Osteocyte (in vitro differentiated cells): ENCODE data around the gene FANCG. TPM values are rescaled to one million over a fixed set of nuclear protein-coding genes. Genes with fewer than 3 reads are reported as not detected.

ENCODE experiments used
- DNase-seq: peaks from one replicate; pipeline ENCODE4 v3.0.0; 2021; ENCODE audit warnings: mixed read lengths; ENCODE audit not compliant: unreplicated experiment; ENCODE audit errors: extremely low spot score
- H3K27ac Mint-ChIP-seq: one replicate; pipeline ENCODE4 v1.8.0; 2021; ENCODE audit warnings: mild to moderate bottlenecking, mixed read lengths; ENCODE audit not compliant: unreplicated experiment
- H3K27me3 Mint-ChIP-seq: one replicate; pipeline ENCODE4 v1.8.0; 2021; ENCODE audit warnings: mixed read lengths; ENCODE audit not compliant: unreplicated experiment
- H3K36me3 Mint-ChIP-seq: one replicate; pipeline ENCODE4 v1.8.0; 2021; ENCODE audit warnings: mixed read lengths; ENCODE audit not compliant: unreplicated experiment
- H3K4me1 Mint-ChIP-seq: one replicate; pipeline ENCODE4 v1.8.0; 2021; ENCODE audit warnings: mixed read lengths; ENCODE audit not compliant: unreplicated experiment
- H3K4me3 Mint-ChIP-seq: one replicate; pipeline ENCODE4 v1.8.0; 2021; ENCODE audit warnings: mild to moderate bottlenecking, moderate library complexity, mixed read lengths; ENCODE audit not compliant: unreplicated experiment
- H3K9me3 Mint-ChIP-seq: one replicate; pipeline ENCODE4 v1.8.0; 2021; ENCODE audit warnings: mixed read lengths; ENCODE audit not compliant: unreplicated experiment
- CTCF ChIP-seq: fragments of 200-600 bp; sonication (generic); IDR thresholded peaks from 2 replicates; pipeline ENCODE4 v1.5.0; 2021; ENCODE audit warnings: antibody characterized with exemption, mild to moderate bottlenecking, moderate library complexity
- total RNA-seq: library from RNA; stranded (reverse); gene quantifications from 2 replicates; pipeline ENCODE4 v1.2.1, GENCODE V29; 2021

The FANCG gene
- total RNA-seq, 1 donor from 2014 or later, result 22.7 TPM

- TF ChIP-seq CTCF, result no peak
- no peaks in the 10 kb centered on the region for H3K9me3 Mint-ChIP-seq
- H3K27ac Mint-ChIP-seq, result peak overlapping the region; percentile 91
- H3K27me3 Mint-ChIP-seq, result no peaks in the 10 kb centered on the region
- H3K36me3 Mint-ChIP-seq, result peaks cover 14% of the 10 kb centered on the region
- H3K4me3 Mint-ChIP-seq, result peak overlapping the region; percentile 84
- DNase-seq, result no peak
- peaks cover 47% of the 10 kb centered on the region for H3K4me1 Mint-ChIP-seq
These were observed 30.6 kb upstream of the FANCG start for GRCh38 chr9:35110327-35110761.

GRCh38 chr9:35108946-35109575, 29.3 kb upstream of the FANCG start:
- TF ChIP-seq CTCF, result no peak
- H3K27ac Mint-ChIP-seq, result peak overlapping the region; percentile 91
- H3K27me3 Mint-ChIP-seq, result no peaks in the 10 kb centered on the region
- H3K4me1 Mint-ChIP-seq, result peaks cover 42% of the 10 kb centered on the region
- peaks cover 21% of the 10 kb centered on the region for H3K36me3 Mint-ChIP-seq
- no peak for DNase-seq
- H3K4me3 Mint-ChIP-seq, result no peak overlapping the region
- H3K9me3 Mint-ChIP-seq, result no peaks in the 10 kb centered on the region

DNA sequence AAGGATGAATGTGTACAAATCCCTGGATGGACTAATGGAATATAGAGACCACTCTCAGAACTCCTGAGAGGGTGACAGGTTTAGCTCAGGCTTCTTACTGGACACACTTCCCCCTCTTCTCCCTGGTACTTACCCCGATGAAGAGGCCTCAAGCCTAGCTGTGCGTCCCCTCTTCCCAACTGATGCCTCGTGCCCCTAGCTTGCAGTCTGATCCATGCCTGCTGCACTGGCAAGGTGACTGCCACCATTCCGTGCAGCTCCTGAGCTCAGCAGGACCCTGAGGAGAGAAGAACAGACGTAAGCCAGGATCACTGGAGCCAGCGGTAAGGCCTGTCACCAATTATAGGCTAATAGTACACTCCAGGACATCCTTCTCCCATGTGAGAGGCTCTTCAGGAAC, 28.7 kb upstream of the FANCG start:
- Mint-ChIP-seq H3K9me3 (no peaks in the 10 kb centered on the region), H3K27ac (no peak overlapping the region), H3K4me3 (no peak overlapping the region), H3K27me3 (no peaks in the 10 kb centered on the region), H3K4me1 (peaks cover 42% of the 10 kb centered on the region), H3K36me3 (peaks cover 22% of the 10 kb centered on the region)
- no peak for DNase-seq
- TF ChIP-seq CTCF, result no peak

- Mint-ChIP-seq H3K4me1 (peaks cover 43% of the 10 kb centered on the region), H3K36me3 (peaks cover 22% of the 10 kb centered on the region), H3K4me3 (no peak overlapping the region), H3K27ac (no peak overlapping the region), H3K27me3 (no peaks in the 10 kb centered on the region), H3K9me3 (no peaks in the 10 kb centered on the region)
- no peak for TF ChIP-seq CTCF
- DNase-seq, result no peak
These were observed 27.9 kb upstream of the FANCG start for GRCh38 chr9:35107297-35108290.

DNA sequence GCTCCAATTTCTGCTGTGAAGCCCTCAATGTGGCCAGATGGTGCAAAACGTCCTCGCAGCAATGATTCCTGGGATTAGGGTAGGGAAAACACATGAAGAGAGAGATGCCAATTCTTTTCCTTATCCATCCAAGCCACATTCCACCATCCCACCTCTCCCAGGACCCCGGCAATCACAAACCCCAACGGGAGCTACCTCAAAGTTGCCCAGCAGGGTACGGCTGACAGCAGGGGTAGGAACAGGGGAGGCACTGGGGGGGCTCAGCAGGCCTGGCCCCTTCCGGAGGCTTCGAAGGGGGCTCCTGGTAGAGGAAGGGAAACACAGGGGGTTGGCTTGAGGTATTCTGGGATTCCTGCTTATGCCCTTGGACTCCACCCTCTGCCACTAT, 26.6 kb upstream of the FANCG start:
- Mint-ChIP-seq H3K36me3 (peaks cover 22% of the 10 kb centered on the region), H3K27ac (peak overlapping the region; percentile 23), H3K27me3 (no peaks in the 10 kb centered on the region), H3K4me1 (peaks cover 38% of the 10 kb centered on the region), H3K4me3 (no peak overlapping the region), H3K9me3 (no peaks in the 10 kb centered on the region)
- no peak for DNase-seq
- TF ChIP-seq CTCF, result no peak
